ENCODE data around the gene PIGBOS1. TPM values are rescaled to one million over a fixed set of nuclear protein-coding genes. Genes with fewer than 3 reads are reported as not detected.

The PIGBOS1 gene
- total RNA-seq, 1 experiment from 2014 or later = 13.3 TPM

DNA sequence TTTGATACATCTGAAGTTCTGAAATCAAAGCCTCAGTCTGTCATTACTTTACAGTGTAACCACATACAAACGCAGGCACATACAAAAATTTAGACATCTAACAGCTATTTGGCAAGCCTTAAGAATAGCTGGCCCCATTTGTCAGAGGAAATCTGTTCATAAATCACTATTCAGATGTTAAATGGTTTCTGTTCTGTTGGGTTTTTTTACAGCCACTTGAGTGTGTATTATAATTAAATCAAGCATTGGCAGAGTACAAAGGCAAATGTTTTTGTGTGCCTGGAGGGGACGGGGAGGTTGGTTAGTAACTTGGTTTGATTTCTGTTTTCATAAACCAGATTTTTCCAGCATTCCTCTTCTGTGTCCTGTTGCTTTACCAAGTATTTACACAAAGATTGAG is 24.2 kb upstream of the PIGBOS1 start:
- Histone ChIP-seq H3K36me3 (ENCODE audit: insufficient read depth, low read length, poor library complexity, severe bottlenecking) (no peaks in the 10 kb centered on the region), H3K27ac (ENCODE audit: low read depth, low read length, poor library complexity, severe bottlenecking) (peak overlapping the region; percentile 10), H3K4me3 (ENCODE audit: low read depth, low read length, poor library complexity, severe bottlenecking) (no peak overlapping the region), H3K9me3 (ENCODE audit: low read depth, low read length, poor library complexity, severe bottlenecking) (no peaks in the 10 kb centered on the region), H3K4me1 (ENCODE audit: insufficient read depth, low read length, poor library complexity, severe bottlenecking) (peaks cover 21% of the 10 kb centered on the region), H3K27me3 (replicated peaks; ENCODE audit: insufficient read depth, low read depth, low read length, poor library complexity) (no peaks in the 10 kb centered on the region)
- intact Hi-C loops (cut with micrococcal nuclease; ENCODE audit: unreplicated experiment) = no loop called here
- DNase-seq (ENCODE audit: low spot score) = peak; percentile 73
- TF ChIP-seq, protein P1, sequence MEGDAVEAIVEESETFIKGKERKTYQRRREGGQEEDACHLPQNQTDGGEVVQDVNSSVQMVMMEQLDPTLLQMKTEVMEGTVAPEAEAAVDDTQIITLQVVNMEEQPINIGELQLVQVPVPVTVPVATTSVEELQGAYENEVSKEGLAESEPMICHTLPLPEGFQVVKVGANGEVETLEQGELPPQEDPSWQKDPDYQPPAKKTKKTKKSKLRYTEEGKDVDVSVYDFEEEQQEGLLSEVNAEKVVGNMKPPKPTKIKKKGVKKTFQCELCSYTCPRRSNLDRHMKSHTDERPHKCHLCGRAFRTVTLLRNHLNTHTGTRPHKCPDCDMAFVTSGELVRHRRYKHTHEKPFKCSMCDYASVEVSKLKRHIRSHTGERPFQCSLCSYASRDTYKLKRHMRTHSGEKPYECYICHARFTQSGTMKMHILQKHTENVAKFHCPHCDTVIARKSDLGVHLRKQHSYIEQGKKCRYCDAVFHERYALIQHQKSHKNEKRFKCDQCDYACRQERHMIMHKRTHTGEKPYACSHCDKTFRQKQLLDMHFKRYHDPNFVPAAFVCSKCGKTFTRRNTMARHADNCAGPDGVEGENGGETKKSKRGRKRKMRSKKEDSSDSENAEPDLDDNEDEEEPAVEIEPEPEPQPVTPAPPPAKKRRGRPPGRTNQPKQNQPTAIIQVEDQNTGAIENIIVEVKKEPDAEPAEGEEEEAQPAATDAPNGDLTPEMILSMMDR (conservative IDR thresholded peaks at IDR 0.05; ENCODE audit: low read depth, low read length) = no peak
- no peak for TF ChIP-seq EZH2 (IDR thresholded peaks at IDR 0.05; ENCODE audit: borderline replicate concordance, low read depth, low read length, poor library complexity, severe bottlenecking)
- CTCF ChIA-PET = no interaction called here
- BruUV-seq (replicated peaks) = no TSS peak
- POLR2A ChIA-PET (ENCODE audit: low non-redundant PET) = interaction anchor here (0.7 kb wide), 1 partner anchor 91 kb away, joined by 3 read pairs; no protein-coding TSS in a partner anchor

DNA sequence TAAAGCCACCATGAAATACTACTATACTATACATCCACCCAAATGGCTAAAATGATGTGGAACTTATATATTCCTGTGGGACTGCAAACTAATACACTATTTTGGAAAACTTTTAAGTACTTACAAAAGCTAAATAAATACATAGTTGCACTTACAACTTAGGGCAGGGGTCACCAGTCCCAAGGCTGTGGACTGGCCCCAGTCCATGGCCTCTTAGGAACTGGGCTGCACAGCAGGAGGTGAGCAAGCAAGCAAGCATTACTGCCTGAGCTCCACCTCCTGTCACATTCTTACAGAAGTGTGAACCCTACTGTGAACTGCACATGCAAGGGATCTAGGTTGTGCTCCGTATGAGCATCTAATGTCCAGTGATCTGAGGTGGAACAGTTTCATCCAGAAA is 18.2 kb upstream of the PIGBOS1 start:
- TF ChIP-seq, protein P1 (conservative IDR thresholded peaks at IDR 0.05; ENCODE audit: low read depth, low read length) = no peak
- TF ChIP-seq EZH2 (IDR thresholded peaks at IDR 0.05; ENCODE audit: borderline replicate concordance, low read depth, low read length, poor library complexity, severe bottlenecking) = no peak
- no peaks in the 10 kb centered on the region for H3K36me3 ChIP-seq (ENCODE audit: insufficient read depth, low read length, poor library complexity, severe bottlenecking)
- H3K4me1 ChIP-seq (ENCODE audit: insufficient read depth, low read length, poor library complexity, severe bottlenecking) = no peaks in the 10 kb centered on the region
- H3K9me3 ChIP-seq (ENCODE audit: low read depth, low read length, poor library complexity, severe bottlenecking) = no peaks in the 10 kb centered on the region
- intact Hi-C loops (cut with micrococcal nuclease; ENCODE audit: unreplicated experiment) = no loop called here
- BruUV-seq (replicated peaks) = no TSS peak
- no peak for DNase-seq (ENCODE audit: low spot score)
- ChIA-PET POLR2A (ENCODE audit: low non-redundant PET) (no interaction called here), CTCF (no interaction called here)
- H3K4me3 ChIP-seq (ENCODE audit: low read depth, low read length, poor library complexity, severe bottlenecking) = no peak overlapping the region
- H3K27ac ChIP-seq (ENCODE audit: low read depth, low read length, poor library complexity, severe bottlenecking) = no peak overlapping the region
- H3K27me3 ChIP-seq (replicated peaks; ENCODE audit: insufficient read depth, low read depth, low read length, poor library complexity) = no peaks in the 10 kb centered on the region

DNA sequence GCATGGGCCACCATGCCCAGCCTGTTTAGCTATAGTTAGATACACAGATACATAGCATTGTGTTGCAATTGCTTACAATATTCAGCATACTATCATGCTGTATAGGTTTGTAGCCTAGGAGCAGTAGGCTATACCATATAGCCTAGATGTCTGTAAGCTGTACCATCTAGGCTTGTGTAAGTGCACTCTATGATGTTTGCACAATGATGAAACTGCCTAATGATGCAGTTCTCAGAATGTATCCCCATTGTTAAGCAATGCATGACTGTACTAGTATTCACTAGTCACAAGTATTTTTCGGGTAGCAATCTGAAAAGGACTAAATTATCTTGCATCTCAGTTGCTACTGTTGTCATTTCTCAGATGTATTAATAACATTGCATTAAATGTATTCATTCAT is 16.1 kb upstream of the PIGBOS1 start:
- H3K27me3 ChIP-seq (replicated peaks; ENCODE audit: insufficient read depth, low read depth, low read length, poor library complexity) = no peaks in the 10 kb centered on the region
- DNase-seq (ENCODE audit: low spot score) = no peak
- no peak overlapping the region for H3K27ac ChIP-seq (ENCODE audit: low read depth, low read length, poor library complexity, severe bottlenecking)
- H3K9me3 ChIP-seq (ENCODE audit: low read depth, low read length, poor library complexity, severe bottlenecking) = no peaks in the 10 kb centered on the region
- H3K4me1 ChIP-seq (ENCODE audit: insufficient read depth, low read length, poor library complexity, severe bottlenecking) = no peaks in the 10 kb centered on the region
- ChIA-PET CTCF (no interaction called here), POLR2A (ENCODE audit: low non-redundant PET) (no interaction called here)
- H3K4me3 ChIP-seq (ENCODE audit: low read depth, low read length, poor library complexity, severe bottlenecking) = no peak overlapping the region
- H3K36me3 ChIP-seq (ENCODE audit: insufficient read depth, low read length, poor library complexity, severe bottlenecking) = no peaks in the 10 kb centered on the region
- BruUV-seq (replicated peaks) = no TSS peak
- intact Hi-C loops (cut with micrococcal nuclease; ENCODE audit: unreplicated experiment) = loop anchor here (5.0 kb wide), 1 partner anchor 72 kb away; the partner anchor contains the start of genes CCPG1 and PIERCE2
- TF ChIP-seq, protein P1 (conservative IDR thresholded peaks at IDR 0.05; ENCODE audit: low read depth, low read length) = no peak
- no peak for TF ChIP-seq EZH2 (IDR thresholded peaks at IDR 0.05; ENCODE audit: borderline replicate concordance, low read depth, low read length, poor library complexity, severe bottlenecking)
